Renal cortical epithelial cell (primary cell): Measurements from ENCODE around the gene EYA2. TPM values are rescaled to one million over a fixed set of nuclear protein-coding genes. Genes with fewer than 3 reads are reported as not detected.

Experiments used
- DNase-seq: peaks from one replicate; pipeline ENCODE4 v3.0.0-alpha.2; 2011; ENCODE audit warnings: low read depth
- total RNA-seq: library from RNA; depleted of rRNA; stranded (reverse); fragments of >200 nt; gene quantifications from 2 replicates; pipeline ENCODE4 v1.2.3, GENCODE V29; 2014

Gene EYA2
- total RNA-seq, 1 donor from 2014 or later, result not detected

- DNase-seq, result no peak
These were observed 168.8 kb downstream of the EYA2 start for GRCh38 chr20:47063407-47063806.

- DNase-seq, result no peak
These were observed 169.2 kb downstream of the EYA2 start for GRCh38 chr20:47063808-47064207.

- no peak for DNase-seq
These were observed 172.0 kb downstream of the EYA2 start for GRCh38 chr20:47066484-47067270.

- DNase-seq, result no peak
These were observed 173.1 kb downstream of the EYA2 start for GRCh38 chr20:47067776-47068175.

- DNase-seq, result no peak
These were observed 175.5 kb downstream of the EYA2 start for GRCh38 chr20:47070176-47070575.

- DNase-seq, result no peak
These were observed 177.1 kb downstream of the EYA2 start for GRCh38 chr20:47071646-47072185.

- no peak for DNase-seq
These were observed 179.3 kb downstream of the EYA2 start for GRCh38 chr20:47073766-47074475.

- DNase-seq, result no peak
These were observed 180.6 kb downstream of the EYA2 start for GRCh38 chr20:47075263-47075662.

- no peak for DNase-seq
These were observed 184.4 kb downstream of the EYA2 start for GRCh38 chr20:47079047-47079446.

GRCh38 chr20:47080365-47080764 is 185.7 kb downstream of the EYA2 start:
- no peak for DNase-seq

GRCh38 chr20:47086316-47086715 is 191.7 kb downstream of the EYA2 start:
- no peak for DNase-seq

GRCh38 chr20:47088335-47088734 is 193.7 kb downstream of the EYA2 start:
- DNase-seq, result no peak

GRCh38 chr20:47089151-47089550 is 194.5 kb downstream of the EYA2 start:
- DNase-seq, result no peak

- DNase-seq, result no peak
These were observed 196.2 kb downstream of the EYA2 start for GRCh38 chr20:47090835-47091234.

GRCh38 chr20:47093320-47093966 is 198.8 kb downstream of the EYA2 start:
- no peak for DNase-seq

- DNase-seq, result no peak
These were observed 201.0 kb downstream of the EYA2 start for GRCh38 chr20:47095690-47096089.

- DNase-seq, result no peak
These were observed 203.3 kb downstream of the EYA2 start for GRCh38 chr20:47097691-47098622.

GRCh38 chr20:47099093-47099492 is 204.4 kb downstream of the EYA2 start:
- DNase-seq, result no peak

- DNase-seq, result no peak
These were observed 205.3 kb downstream of the EYA2 start for GRCh38 chr20:47099825-47100441.

- no peak for DNase-seq
These were observed 208.0 kb downstream of the EYA2 start for GRCh38 chr20:47102629-47103028.

GRCh38 chr20:47106786-47107185 is 212.1 kb downstream of the EYA2 start:
- DNase-seq, result no peak
